ENCODE results near the gene ZBTB5.
"Not testable (repeated sequence)": the region's sequence is repeated elsewhere in the genome, so short reads cannot be mapped to it uniquely, and the experiment has no call there.

Gene ZBTB5

GRCh38 chr9:37471942-37472684, 6.9 kb upstream of the ZBTB5 start:
- no peaks in the 10 kb centered on the region for H3K36me3 Mint-ChIP-seq (ENCODE audit: low read depth)
- H3K9me3 Mint-ChIP-seq = peaks cover 6% of the 10 kb centered on the region
- H3K4me1 Mint-ChIP-seq (ENCODE audit: low read depth) = peaks cover 8% of the 10 kb centered on the region
- H3K27me3 Mint-ChIP-seq = peaks cover 1% of the 10 kb centered on the region
- peak overlapping the region; percentile 72 for H3K27ac Mint-ChIP-seq
- H3K4me3 Mint-ChIP-seq = peak overlapping the region; percentile 75

- peaks cover 27% of the 10 kb centered on the region for H3K4me1 Mint-ChIP-seq (ENCODE audit: low read depth)
- no peaks in the 10 kb centered on the region for H3K9me3 Mint-ChIP-seq
- no peaks in the 10 kb centered on the region for H3K27me3 Mint-ChIP-seq
- H3K36me3 Mint-ChIP-seq (ENCODE audit: low read depth) = peaks cover 5% of the 10 kb centered on the region
- no peak overlapping the region for H3K27ac Mint-ChIP-seq
- H3K4me3 Mint-ChIP-seq = no peak overlapping the region
Observed at GRCh38 chr9:37468620-37469019, 3.4 kb upstream of the ZBTB5 start.

GRCh38 chr9:37467530-37467929, 2.3 kb upstream of the ZBTB5 start:
- not testable (repeated sequence) for H3K27ac Mint-ChIP-seq; H3K9me3 Mint-ChIP-seq; H3K36me3 Mint-ChIP-seq (ENCODE audit: low read depth); H3K27me3 Mint-ChIP-seq; H3K4me3 Mint-ChIP-seq
- peaks cover 38% of the 10 kb centered on the region for H3K4me1 Mint-ChIP-seq (ENCODE audit: low read depth)

- H3K9me3 Mint-ChIP-seq = no peaks in the 10 kb centered on the region
- no peaks in the 10 kb centered on the region for H3K27me3 Mint-ChIP-seq
- H3K27ac Mint-ChIP-seq = peak overlapping the region; percentile 97
- H3K4me1 Mint-ChIP-seq (ENCODE audit: low read depth) = peaks cover 42% of the 10 kb centered on the region
- peak overlapping the region; percentile 93 for H3K4me3 Mint-ChIP-seq
- H3K36me3 Mint-ChIP-seq (ENCODE audit: low read depth) = peaks cover 14% of the 10 kb centered on the region
Observed at GRCh38 chr9:37466037-37466709, 923 bp upstream of the ZBTB5 start.

- no peaks in the 10 kb centered on the region for H3K9me3 Mint-ChIP-seq
- H3K27ac Mint-ChIP-seq = peak overlapping the region; percentile 97
- no peaks in the 10 kb centered on the region for H3K27me3 Mint-ChIP-seq
- peak overlapping the region; percentile 93 for H3K4me3 Mint-ChIP-seq
- H3K4me1 Mint-ChIP-seq (ENCODE audit: low read depth) = peaks cover 49% of the 10 kb centered on the region
- peaks cover 14% of the 10 kb centered on the region for H3K36me3 Mint-ChIP-seq (ENCODE audit: low read depth)
Observed at GRCh38 chr9:37464426-37465248, 613 bp downstream of the ZBTB5 start.

GRCh38 chr9:37464006-37464405, 1.2 kb downstream of the ZBTB5 start:
- H3K27ac Mint-ChIP-seq = peak overlapping the region; percentile 97
- H3K27me3 Mint-ChIP-seq = no peaks in the 10 kb centered on the region
- H3K36me3 Mint-ChIP-seq (ENCODE audit: low read depth) = peaks cover 14% of the 10 kb centered on the region
- peaks cover 49% of the 10 kb centered on the region for H3K4me1 Mint-ChIP-seq (ENCODE audit: low read depth)
- no peaks in the 10 kb centered on the region for H3K9me3 Mint-ChIP-seq
- peak overlapping the region; percentile 93 for H3K4me3 Mint-ChIP-seq

- Mint-ChIP-seq H3K27me3 (no peaks in the 10 kb centered on the region), H3K9me3 (no peaks in the 10 kb centered on the region), H3K4me1 (ENCODE audit: low read depth) (peaks cover 47% of the 10 kb centered on the region), H3K4me3 (no peak overlapping the region), H3K36me3 (ENCODE audit: low read depth) (peaks cover 14% of the 10 kb centered on the region), H3K27ac (no peak overlapping the region)
Observed at GRCh38 chr9:37456817-37457216, 8.4 kb downstream of the ZBTB5 start.

- H3K9me3 Mint-ChIP-seq = no peaks in the 10 kb centered on the region
- H3K27me3 Mint-ChIP-seq = no peaks in the 10 kb centered on the region
- H3K36me3 Mint-ChIP-seq (ENCODE audit: low read depth) = peaks cover 14% of the 10 kb centered on the region
- peak overlapping the region; percentile 56 for H3K27ac Mint-ChIP-seq
- no peak overlapping the region for H3K4me3 Mint-ChIP-seq
- peaks cover 41% of the 10 kb centered on the region for H3K4me1 Mint-ChIP-seq (ENCODE audit: low read depth)
Observed at GRCh38 chr9:37455884-37456647, 9.2 kb downstream of the ZBTB5 start.

GRCh38 chr9:37454238-37454637, 11.0 kb downstream of the ZBTB5 start:
- peaks cover 36% of the 10 kb centered on the region for H3K4me1 Mint-ChIP-seq (ENCODE audit: low read depth)
- H3K9me3 Mint-ChIP-seq = no peaks in the 10 kb centered on the region
- H3K36me3 Mint-ChIP-seq (ENCODE audit: low read depth) = peaks cover 25% of the 10 kb centered on the region
- no peak overlapping the region for H3K27ac Mint-ChIP-seq
- no peaks in the 10 kb centered on the region for H3K27me3 Mint-ChIP-seq
- H3K4me3 Mint-ChIP-seq = no peak overlapping the region

GRCh38 chr9:37453827-37454226, 11.4 kb downstream of the ZBTB5 start:
- no peaks in the 10 kb centered on the region for H3K9me3 Mint-ChIP-seq
- peaks cover 25% of the 10 kb centered on the region for H3K36me3 Mint-ChIP-seq (ENCODE audit: low read depth)
- no peak overlapping the region for H3K4me3 Mint-ChIP-seq
- peaks cover 36% of the 10 kb centered on the region for H3K4me1 Mint-ChIP-seq (ENCODE audit: low read depth)
- H3K27me3 Mint-ChIP-seq = no peaks in the 10 kb centered on the region
- no peak overlapping the region for H3K27ac Mint-ChIP-seq

- peaks cover 19% of the 10 kb centered on the region for H3K36me3 Mint-ChIP-seq (ENCODE audit: low read depth)
- H3K27ac Mint-ChIP-seq = no peak overlapping the region
- H3K9me3 Mint-ChIP-seq = no peaks in the 10 kb centered on the region
- peaks cover 34% of the 10 kb centered on the region for H3K4me1 Mint-ChIP-seq (ENCODE audit: low read depth)
- no peak overlapping the region for H3K4me3 Mint-ChIP-seq
- no peaks in the 10 kb centered on the region for H3K27me3 Mint-ChIP-seq
Observed at GRCh38 chr9:37452611-37453010, 12.6 kb downstream of the ZBTB5 start.

- peaks cover 14% of the 10 kb centered on the region for H3K36me3 Mint-ChIP-seq (ENCODE audit: low read depth)
- H3K27ac Mint-ChIP-seq = no peak overlapping the region
- no peaks in the 10 kb centered on the region for H3K27me3 Mint-ChIP-seq
- peaks cover 28% of the 10 kb centered on the region for H3K4me1 Mint-ChIP-seq (ENCODE audit: low read depth)
- no peaks in the 10 kb centered on the region for H3K9me3 Mint-ChIP-seq
- no peak overlapping the region for H3K4me3 Mint-ChIP-seq
Observed at GRCh38 chr9:37451628-37452027, 13.6 kb downstream of the ZBTB5 start.

GRCh38 chr9:37449862-37450632, 15.2 kb downstream of the ZBTB5 start:
- H3K9me3 Mint-ChIP-seq = no peaks in the 10 kb centered on the region
- peaks cover 13% of the 10 kb centered on the region for H3K36me3 Mint-ChIP-seq (ENCODE audit: low read depth)
- peaks cover 12% of the 10 kb centered on the region for H3K4me1 Mint-ChIP-seq (ENCODE audit: low read depth)
- no peak overlapping the region for H3K27ac Mint-ChIP-seq
- H3K27me3 Mint-ChIP-seq = no peaks in the 10 kb centered on the region
- no peak overlapping the region for H3K4me3 Mint-ChIP-seq

- H3K36me3 Mint-ChIP-seq (ENCODE audit: low read depth) = peaks cover 21% of the 10 kb centered on the region
Observed at GRCh38 chr9:37447111-37447510, 18.1 kb downstream of the ZBTB5 start.

More at GRCh38 chr9:37447111-37447510, 18.1 kb downstream of the ZBTB5 start:
- Mint-ChIP-seq H3K27me3 (no peaks in the 10 kb centered on the region), H3K27ac (no peak overlapping the region), H3K9me3 (no peaks in the 10 kb centered on the region), H3K4me1 (ENCODE audit: low read depth) (peaks cover 3% of the 10 kb centered on the region), H3K4me3 (no peak overlapping the region)
